Activated naive CD8-positive, alpha-beta T cell treated with anti-CD3 and anti-CD28 coated beads for 36 hours (primary cell): ENCODE data around the gene MACROD2. TPM values are rescaled to one million over a fixed set of nuclear protein-coding genes. Genes with fewer than 3 reads are reported as not detected.
"Not testable (repeated sequence)": the region's sequence is repeated elsewhere in the genome, so short reads cannot be mapped to it uniquely, and the experiment has no call there.

Source experiments
- DNase-seq: peaks from one replicate; pipeline ENCODE4 v3.0.0; 2021
- H3K27ac Mint-ChIP-seq: one replicate; pipeline ENCODE4 v1.8.0; 2022; ENCODE audit warnings: mild to moderate bottlenecking, moderate library complexity, mixed read lengths
- H3K27me3 Mint-ChIP-seq: one replicate; pipeline ENCODE4 v1.8.0; 2022; ENCODE audit warnings: mild to moderate bottlenecking, mixed read lengths
- H3K36me3 Mint-ChIP-seq: one replicate; pipeline ENCODE4 v1.8.0; 2021; ENCODE audit warnings: mild to moderate bottlenecking, mixed read lengths
- H3K4me1 Mint-ChIP-seq: one replicate; pipeline ENCODE4 v1.8.0; 2021; ENCODE audit warnings: mixed read lengths
- H3K4me3 Mint-ChIP-seq: one replicate; pipeline ENCODE4 v1.8.0; 2022; ENCODE audit warnings: mild to moderate bottlenecking, moderate library complexity, mixed read lengths
- H3K9me3 Mint-ChIP-seq: one replicate; pipeline ENCODE4 v1.8.0; 2022; ENCODE audit warnings: mixed read lengths
- total RNA-seq, 2 experiments: library from RNA; stranded (reverse); gene quantifications; one replicate each; pipeline ENCODE4 v1.2.3, GENCODE V29; 2021

MACROD2 gene
- total RNA-seq, 2 experiments from 2014 or later: 0.12 to 0.14 TPM

DNA sequence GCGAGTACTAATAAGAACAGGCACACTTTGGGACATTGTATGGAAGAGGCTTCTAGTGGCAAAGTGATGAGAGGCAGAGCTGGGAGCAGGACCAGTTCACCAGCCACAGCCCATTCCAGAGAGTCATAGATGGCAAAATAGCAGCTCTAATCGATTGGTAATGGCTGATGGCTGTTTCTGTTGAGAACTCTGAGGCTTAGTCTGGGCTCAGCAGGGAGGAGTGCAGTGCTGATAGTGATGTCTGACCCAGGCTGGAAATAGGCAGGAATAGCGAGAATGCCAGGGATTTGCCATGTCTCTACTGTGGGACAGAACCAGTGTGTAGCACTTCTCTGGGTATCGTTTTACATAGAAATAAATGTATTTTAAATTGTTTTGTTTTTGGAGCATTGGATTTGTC is 962.1 kb downstream of the MACROD2 start:
- no peaks in the 10 kb centered on the region for H3K4me1 Mint-ChIP-seq
- H3K9me3 Mint-ChIP-seq: no peaks in the 10 kb centered on the region
- no peaks in the 10 kb centered on the region for H3K36me3 Mint-ChIP-seq
- no peak overlapping the region for H3K27ac Mint-ChIP-seq
- no peak for DNase-seq
- no peaks in the 10 kb centered on the region for H3K27me3 Mint-ChIP-seq
- H3K4me3 Mint-ChIP-seq: no peak overlapping the region

DNA sequence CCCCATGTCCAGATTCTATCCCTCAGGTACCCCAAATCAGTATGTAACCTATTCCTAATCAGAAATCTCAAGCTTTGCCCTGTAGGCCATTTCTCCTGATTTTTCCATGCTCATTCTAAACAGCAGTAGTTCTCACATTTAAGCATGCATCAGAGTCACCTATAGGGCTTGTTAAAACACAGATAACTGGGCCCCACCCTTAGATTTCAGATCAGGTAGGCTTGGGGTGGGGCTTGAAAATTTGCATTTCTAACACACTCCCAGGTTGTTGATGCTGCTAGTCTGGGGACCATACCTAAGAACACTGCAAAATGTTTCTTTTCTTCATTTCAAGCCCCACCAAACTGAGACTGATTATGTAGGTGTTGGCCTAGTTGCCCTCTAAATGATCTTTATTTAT is 963.3 kb downstream of the MACROD2 start:
- no peaks in the 10 kb centered on the region for H3K36me3 Mint-ChIP-seq
- no peak overlapping the region for H3K4me3 Mint-ChIP-seq
- H3K9me3 Mint-ChIP-seq: no peaks in the 10 kb centered on the region
- no peak for DNase-seq
- no peak overlapping the region for H3K27ac Mint-ChIP-seq
- no peaks in the 10 kb centered on the region for H3K4me1 Mint-ChIP-seq
- H3K27me3 Mint-ChIP-seq: no peaks in the 10 kb centered on the region

DNA sequence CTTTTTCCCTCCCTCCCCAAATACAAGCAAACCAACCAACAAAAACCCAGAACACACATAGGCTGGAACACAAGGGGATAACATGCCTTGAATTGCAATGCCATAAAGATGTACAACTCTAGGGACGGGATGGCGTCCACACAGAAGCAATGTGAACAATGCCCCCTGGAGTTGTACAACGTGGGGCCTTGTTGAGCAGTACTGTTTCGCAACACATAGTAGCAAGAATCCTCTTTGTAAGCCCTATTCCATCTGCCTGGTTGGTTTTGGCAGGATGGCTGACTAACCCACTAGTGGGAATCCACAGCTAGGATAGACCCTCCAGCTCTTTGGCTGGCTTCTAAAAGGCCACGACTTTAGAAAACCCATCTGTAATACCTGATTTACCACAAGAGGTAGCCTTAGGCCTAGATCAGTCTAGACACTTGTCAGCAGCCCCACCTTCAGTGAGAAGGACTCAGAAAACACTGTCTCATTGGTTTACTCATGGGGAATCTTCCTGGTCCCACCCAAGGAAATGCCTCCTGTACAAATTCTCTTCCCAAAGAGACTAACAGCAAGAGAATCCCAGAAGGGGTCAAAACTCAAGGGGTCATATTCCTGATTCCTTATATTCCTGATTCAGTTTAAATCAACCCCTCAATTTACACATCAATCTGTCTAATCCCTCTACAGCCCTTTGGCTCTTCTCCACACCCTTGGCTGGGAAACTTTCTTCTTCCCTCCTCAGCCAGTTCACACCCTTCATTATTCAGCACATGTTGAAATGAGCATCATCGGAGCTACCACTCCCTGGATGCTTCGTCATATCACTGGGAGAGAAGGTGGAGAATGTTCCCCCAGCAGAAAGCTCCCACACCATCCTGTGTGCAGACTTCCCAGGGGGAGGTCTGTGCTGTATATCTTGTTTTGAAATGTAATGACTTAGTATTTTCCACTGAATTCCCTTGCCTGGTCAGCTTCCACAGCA is 964.5 kb downstream of the MACROD2 start:
- Mint-ChIP-seq H3K4me3 (no peak overlapping the region), H3K4me1 (no peaks in the 10 kb centered on the region), H3K27ac (no peak overlapping the region)

DNA sequence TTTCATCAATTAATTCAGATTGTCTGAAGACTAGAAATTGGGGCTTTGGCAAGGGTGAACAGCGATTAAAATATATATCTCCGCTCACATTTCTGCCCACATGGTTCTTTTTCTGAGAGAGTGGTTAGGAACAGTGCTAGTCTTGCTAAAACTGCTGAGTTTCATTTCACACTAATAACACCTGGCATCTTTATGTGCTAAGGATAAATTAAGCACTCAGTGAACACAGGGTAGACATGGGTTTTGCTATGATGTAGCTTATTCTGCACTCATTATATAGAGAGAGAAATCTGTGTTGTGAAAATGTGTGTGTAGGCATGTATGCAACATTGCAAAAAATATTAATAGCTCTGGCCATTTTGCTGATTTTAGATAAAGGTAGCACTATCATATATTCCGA is 965.5 kb downstream of the MACROD2 start:
- no peaks in the 10 kb centered on the region for H3K36me3 Mint-ChIP-seq
- H3K9me3 Mint-ChIP-seq: no peaks in the 10 kb centered on the region
- H3K4me3 Mint-ChIP-seq: no peak overlapping the region
- H3K27ac Mint-ChIP-seq: no peak overlapping the region
- DNase-seq: no peak
- no peaks in the 10 kb centered on the region for H3K27me3 Mint-ChIP-seq
- no peaks in the 10 kb centered on the region for H3K4me1 Mint-ChIP-seq

More for the DNA sequence above, 964.5 kb downstream of the MACROD2 start:
- Mint-ChIP-seq H3K36me3 (no peaks in the 10 kb centered on the region), H3K27me3 (no peaks in the 10 kb centered on the region), H3K9me3 (no peaks in the 10 kb centered on the region)
- DNase-seq: no peak

DNA sequence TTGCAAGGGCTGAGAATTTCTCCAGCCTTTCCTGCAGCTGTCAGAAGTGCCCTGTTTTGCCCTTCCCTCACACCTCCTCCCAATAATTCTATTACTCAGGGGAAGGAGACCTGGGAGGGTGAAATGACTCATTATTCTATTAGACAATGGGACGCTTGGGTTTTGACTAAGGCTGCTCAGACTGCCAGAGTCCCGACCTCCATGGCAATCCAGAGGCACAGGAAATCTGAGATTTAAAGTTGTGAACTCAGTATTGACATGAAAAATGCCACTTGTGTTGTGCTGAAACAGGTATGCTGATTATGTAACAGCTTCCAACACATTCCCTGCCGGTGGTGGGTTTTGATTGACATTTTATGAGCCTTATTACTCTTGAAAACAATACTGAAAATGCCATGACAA is 967.9 kb downstream of the MACROD2 start:
- Mint-ChIP-seq H3K27me3 (no peaks in the 10 kb centered on the region), H3K36me3 (no peaks in the 10 kb centered on the region), H3K9me3 (no peaks in the 10 kb centered on the region), H3K27ac (no peak overlapping the region), H3K4me3 (no peak overlapping the region), H3K4me1 (no peaks in the 10 kb centered on the region)
- DNase-seq: no peak

DNA sequence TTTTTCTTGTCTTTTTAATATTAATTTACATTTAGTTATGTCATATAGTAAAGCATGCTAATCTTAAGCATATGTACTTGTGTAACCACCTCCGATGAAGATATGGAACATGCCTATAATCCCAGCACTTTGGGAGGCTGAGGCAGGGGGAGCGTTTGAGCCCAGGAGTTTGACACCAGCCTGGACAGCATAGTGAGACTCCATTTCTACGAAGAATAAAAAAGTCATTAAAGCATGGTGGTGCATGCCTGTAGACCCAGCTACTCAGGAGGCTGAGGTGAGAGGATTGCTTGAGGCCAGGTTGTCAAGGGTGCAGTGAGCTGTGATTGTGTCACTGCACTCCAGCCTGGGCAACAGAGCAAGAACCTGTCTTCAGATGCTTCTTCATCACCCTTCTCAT is 970.9 kb downstream of the MACROD2 start:
- Mint-ChIP-seq H3K36me3 (no peaks in the 10 kb centered on the region), H3K27ac (no peak overlapping the region), H3K4me1 (no peaks in the 10 kb centered on the region), H3K9me3 (no peaks in the 10 kb centered on the region), H3K4me3 (no peak overlapping the region), H3K27me3 (no peaks in the 10 kb centered on the region)
- DNase-seq: no peak

DNA sequence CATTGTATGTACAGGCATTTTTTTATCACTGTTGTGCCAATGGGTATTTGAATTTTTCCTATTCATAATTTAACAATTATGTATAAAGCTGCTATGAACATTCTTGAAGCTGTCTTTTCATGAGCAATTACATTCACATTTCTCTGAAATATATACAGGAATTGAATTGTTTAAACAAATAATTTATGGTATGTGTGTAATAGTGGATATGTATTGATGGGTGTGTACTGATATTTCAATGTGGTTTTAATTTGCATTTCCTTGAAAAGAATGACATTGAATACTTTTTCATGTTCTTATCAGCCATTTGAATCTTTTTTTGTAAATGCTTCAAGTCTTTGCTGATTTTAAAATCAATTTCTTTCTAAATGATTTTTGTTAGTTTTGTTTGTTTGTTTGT is 971.5 kb downstream of the MACROD2 start:
- no peak for DNase-seq
- H3K4me3 Mint-ChIP-seq: no peak overlapping the region
- H3K27ac Mint-ChIP-seq: no peak overlapping the region
- no peaks in the 10 kb centered on the region for H3K27me3 Mint-ChIP-seq
- H3K4me1 Mint-ChIP-seq: no peaks in the 10 kb centered on the region
- no peaks in the 10 kb centered on the region for H3K9me3 Mint-ChIP-seq
- no peaks in the 10 kb centered on the region for H3K36me3 Mint-ChIP-seq

DNA sequence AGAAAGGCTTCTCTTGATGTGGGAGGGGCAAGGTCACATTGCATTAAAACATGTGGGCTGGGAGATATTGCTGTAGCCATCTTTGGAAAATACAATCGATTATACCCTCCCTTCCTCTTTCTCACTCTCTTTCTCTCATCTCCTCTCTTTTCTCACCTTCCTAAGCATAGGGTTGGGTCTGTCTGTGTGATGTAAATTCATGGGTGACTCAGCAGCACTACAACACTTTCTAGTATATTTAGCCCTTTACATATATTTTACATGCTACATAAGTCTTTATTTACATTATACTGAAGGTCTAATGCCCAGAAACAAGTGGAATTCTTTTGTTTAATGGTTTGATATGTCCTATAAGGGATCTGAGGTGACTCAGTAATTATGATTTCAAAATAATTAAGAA is 976.9 kb downstream of the MACROD2 start:
- Mint-ChIP-seq H3K4me3 (no peak overlapping the region), H3K36me3 (no peaks in the 10 kb centered on the region), H3K4me1 (no peaks in the 10 kb centered on the region), H3K27ac (no peak overlapping the region), H3K9me3 (peaks cover 3% of the 10 kb centered on the region), H3K27me3 (no peaks in the 10 kb centered on the region)
- DNase-seq: no peak

DNA sequence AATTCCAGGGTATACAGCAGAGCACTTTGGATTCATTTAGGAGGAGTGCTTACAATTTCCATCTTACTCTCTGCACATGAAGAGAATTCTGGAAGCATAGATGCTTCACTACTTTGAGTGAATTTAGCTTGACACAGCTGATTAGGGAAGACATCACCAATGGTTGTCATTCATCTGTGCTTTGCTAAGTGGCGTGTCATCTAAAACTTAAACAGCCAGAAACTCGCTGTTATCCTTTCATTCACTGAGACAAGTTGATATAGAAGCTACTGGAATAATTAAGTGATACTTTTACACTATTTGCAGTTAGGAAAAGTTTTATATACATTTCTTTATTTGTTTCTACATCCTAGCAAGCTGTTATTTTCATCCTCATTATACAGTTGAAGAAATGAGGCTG is 977.4 kb downstream of the MACROD2 start:
- Mint-ChIP-seq H3K4me1 (no peaks in the 10 kb centered on the region), H3K4me3 (no peak overlapping the region), H3K9me3 (peaks cover 3% of the 10 kb centered on the region), H3K27ac (no peak overlapping the region), H3K27me3 (no peaks in the 10 kb centered on the region), H3K36me3 (no peaks in the 10 kb centered on the region)
- no peak for DNase-seq

DNA sequence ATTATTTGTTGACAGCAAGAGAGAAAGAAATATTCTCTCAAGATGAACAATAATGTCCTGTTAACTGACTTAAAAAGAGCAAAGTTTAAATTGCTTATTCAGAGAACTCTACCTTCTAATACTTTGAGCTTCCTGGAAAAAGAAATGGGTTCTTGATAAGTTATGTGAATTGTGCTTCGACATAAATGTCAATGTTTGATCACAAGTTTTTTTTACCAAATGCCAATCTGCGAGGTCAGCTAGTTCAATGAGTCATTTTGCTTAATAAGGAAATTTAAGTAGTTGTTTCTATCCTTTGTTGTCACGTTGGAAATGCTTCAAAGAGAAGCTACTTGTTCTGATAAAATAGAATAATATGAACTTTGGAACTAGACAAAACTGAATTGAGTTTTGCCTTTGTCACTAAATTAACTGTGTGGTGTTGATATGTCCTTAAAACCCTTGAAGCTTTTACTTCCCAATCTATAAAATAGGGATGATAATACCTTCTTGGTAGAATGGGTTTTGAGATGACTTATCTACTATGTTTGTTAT is 984.2 kb downstream of the MACROD2 start:
- Mint-ChIP-seq H3K4me1 (no peaks in the 10 kb centered on the region), H3K27me3 (no peaks in the 10 kb centered on the region), H3K27ac (no peak overlapping the region), H3K36me3 (peaks cover 3% of the 10 kb centered on the region), H3K9me3 (peaks cover 23% of the 10 kb centered on the region), H3K4me3 (no peak overlapping the region)
- no peak for DNase-seq

DNA sequence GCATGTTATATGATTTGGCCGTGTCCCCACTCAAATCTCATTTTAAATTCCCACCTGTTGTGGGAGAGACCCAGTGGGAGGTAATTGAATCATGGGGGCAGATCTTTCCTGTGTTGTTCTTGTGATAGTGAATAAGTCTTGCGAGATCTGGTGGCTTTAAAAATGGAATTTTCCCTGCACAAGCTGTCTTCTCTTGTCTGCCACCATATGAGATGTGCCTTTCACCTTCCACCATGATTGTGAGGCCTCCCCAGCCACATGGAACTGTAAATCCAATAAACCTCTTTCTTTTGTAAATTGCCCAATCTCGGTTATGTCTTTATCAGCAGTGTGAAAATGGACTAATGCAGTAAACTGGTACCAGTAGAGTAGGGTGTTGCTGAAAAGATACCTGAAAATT is 986.2 kb downstream of the MACROD2 start:
- not testable (repeated sequence) for H3K27me3 Mint-ChIP-seq, DNase-seq, H3K4me1 Mint-ChIP-seq, H3K27ac Mint-ChIP-seq, H3K4me3 Mint-ChIP-seq, H3K36me3 Mint-ChIP-seq
- peaks cover 23% of the 10 kb centered on the region for H3K9me3 Mint-ChIP-seq

DNA sequence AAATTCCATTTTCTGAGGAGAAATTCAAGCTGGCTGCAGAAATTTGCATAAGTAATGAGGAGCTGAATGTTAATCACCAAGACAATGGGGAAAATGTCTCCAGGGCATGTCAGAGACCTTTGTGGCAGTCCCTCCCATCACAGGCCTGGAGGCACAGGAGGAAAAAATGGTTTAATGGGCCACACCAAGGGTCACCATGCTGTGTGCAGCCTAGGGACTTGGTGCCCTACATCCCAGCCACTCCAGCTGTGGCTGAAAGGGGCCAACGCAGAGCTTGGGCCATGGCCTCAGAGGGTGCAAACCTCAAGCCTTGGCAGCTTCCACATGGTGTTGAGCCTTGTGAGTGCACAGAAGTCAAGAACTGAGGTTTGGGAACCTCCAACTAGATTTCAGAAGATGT is 987.0 kb downstream of the MACROD2 start:
- not testable (repeated sequence) for H3K4me3 Mint-ChIP-seq, DNase-seq, H3K4me1 Mint-ChIP-seq, H3K36me3 Mint-ChIP-seq, H3K27me3 Mint-ChIP-seq, H3K27ac Mint-ChIP-seq
- H3K9me3 Mint-ChIP-seq: peaks cover 23% of the 10 kb centered on the region

DNA sequence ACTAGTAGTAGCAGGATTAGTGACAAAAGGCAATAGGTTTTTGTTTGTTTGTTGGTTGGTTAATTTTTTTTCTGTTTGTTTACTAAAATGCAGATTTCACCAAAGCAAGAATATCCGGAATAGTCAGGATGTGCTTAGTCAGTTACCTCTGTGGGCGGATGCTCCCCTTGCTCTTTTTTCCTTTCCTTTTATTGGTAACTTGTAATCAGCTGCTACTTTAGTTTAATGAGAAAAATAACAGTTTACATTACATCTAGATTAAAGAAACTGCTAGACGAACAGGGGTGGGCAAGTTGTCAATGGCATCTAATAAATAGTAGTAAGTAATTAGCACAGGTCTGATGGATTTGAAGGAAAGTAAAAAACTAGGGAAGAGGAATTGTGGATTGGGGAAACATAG is 989.0 kb downstream of the MACROD2 start:
- Mint-ChIP-seq H3K27ac (no peak overlapping the region), H3K4me1 (no peaks in the 10 kb centered on the region), H3K9me3 (peaks cover 23% of the 10 kb centered on the region), H3K27me3 (no peaks in the 10 kb centered on the region), H3K36me3 (peaks cover 3% of the 10 kb centered on the region), H3K4me3 (no peak overlapping the region)
- no peak for DNase-seq

DNA sequence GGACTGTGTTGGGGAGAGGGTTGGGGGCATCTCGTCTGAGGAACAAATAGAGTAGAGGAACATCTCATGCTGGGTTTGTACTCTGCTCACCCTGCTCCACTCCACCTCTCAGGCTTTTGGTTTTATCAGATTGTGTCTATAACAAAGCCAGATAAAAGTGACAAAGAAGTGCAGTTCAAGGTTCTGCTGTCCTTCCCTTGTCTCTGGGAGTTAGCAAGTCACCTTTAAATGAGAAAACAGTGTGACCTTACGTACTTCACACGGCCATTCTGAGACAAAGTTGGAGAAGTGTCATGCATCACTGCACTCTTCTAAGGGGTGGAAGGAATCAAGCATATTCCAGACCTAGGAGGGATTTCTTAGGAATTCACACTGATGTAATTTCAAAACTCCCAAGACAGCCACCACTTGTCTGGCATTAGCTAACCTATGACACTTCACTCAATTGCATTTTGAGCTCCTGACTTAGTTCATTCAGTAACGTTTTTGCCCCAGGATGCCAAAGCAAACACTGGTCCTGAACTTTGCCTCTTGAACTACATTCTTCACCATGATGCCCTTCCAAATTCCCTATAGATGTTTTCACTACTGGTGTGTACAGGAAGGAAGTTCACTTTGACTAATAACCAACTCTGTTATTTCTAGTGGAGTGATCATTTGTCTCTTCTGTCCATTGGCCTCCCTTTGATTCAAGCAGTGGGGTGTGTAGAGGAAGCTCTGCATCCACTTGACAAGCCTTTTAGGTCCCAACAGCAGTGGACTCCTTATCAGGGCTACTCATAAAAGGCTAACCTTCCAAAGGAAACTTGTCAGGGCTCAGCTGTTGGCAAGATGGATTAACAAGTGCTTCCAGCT is 989.7 kb downstream of the MACROD2 start:
- no peak for DNase-seq
- Mint-ChIP-seq H3K27me3 (no peaks in the 10 kb centered on the region), H3K4me1 (no peaks in the 10 kb centered on the region), H3K9me3 (peaks cover 23% of the 10 kb centered on the region), H3K36me3 (peaks cover 3% of the 10 kb centered on the region), H3K27ac (no peak overlapping the region), H3K4me3 (no peak overlapping the region)

DNA sequence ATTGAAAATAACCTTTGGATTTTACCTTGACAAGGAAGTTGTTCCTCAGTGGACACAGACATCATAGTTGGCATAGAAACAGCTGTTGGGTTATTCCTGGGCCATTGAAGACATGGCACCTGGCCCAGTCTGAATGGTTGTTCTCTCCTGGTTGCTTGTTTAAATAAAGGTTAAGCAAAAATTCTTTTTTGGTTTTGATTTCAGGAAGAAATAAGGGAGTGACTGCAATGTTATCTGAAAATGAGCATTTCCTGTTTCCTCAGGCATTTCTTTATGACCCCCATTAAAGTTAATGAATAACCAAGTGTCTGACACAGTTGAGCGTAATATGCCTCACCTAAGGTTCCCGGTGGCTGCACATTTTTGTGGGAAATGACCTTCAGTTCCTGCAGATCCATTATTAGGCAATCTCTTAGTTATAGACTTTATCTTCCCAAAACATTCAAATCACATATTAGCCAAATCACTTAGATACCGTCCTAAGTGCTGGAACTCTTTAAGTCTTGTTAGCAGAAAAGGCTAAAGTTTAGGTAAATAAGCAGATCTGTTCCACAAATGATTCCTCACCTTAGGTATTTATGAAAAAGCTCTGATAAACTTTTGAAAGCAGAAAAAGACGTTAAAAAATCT is 990.8 kb downstream of the MACROD2 start:
- no peak overlapping the region for H3K27ac Mint-ChIP-seq

More for the DNA sequence above, 990.8 kb downstream of the MACROD2 start:
- peaks cover 3% of the 10 kb centered on the region for H3K36me3 Mint-ChIP-seq
- H3K9me3 Mint-ChIP-seq: peaks cover 21% of the 10 kb centered on the region
- no peak overlapping the region for H3K4me3 Mint-ChIP-seq
- no peaks in the 10 kb centered on the region for H3K27me3 Mint-ChIP-seq
- DNase-seq: no peak
- H3K4me1 Mint-ChIP-seq: no peaks in the 10 kb centered on the region
